SH-SY5Y (cell line): ENCODE measurements around the gene STT3B.

Source experiments
- GATA2 ChIP-seq: IDR thresholded peaks from 2 replicates; pipeline ENCODE4 v1.6.1; 2011; ENCODE audit warnings: mild to moderate bottlenecking, low read depth, low read length
- GATA3 ChIP-seq: IDR thresholded peaks from 2 replicates; pipeline ENCODE4 v1.6.1; 2011; ENCODE audit warnings: low read depth, mild to moderate bottlenecking, low read length, moderate library complexity

DNA sequence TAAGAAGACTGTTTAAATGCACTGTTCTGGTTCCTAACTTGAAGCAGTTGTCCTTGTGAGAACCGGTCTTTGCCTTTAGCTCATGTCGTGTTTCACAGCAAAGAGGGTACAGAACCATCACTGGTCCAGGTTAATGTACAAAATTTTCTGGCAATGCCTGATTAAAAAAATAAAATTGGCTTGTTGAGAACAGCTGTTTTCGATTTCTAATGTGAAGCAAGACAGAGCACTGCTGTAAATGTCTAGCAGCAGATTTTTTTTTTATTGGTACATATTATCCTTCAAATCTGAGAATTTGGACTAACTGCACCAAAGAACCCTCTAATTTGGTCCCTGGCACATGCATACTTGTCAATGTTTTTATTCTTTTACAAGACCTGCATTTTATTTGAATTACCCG, 103.3 kb downstream of the STT3B start:
- TF ChIP-seq GATA2 (no peak), GATA3 (no peak)
